Measurements from ENCODE around the gene CALHM1. TPM values are rescaled to one million over a fixed set of nuclear protein-coding genes. Genes with fewer than 3 reads are reported as not detected.

Gene CALHM1
- total and polyA plus RNA-seq, 4 donors, result not detected

DNA sequence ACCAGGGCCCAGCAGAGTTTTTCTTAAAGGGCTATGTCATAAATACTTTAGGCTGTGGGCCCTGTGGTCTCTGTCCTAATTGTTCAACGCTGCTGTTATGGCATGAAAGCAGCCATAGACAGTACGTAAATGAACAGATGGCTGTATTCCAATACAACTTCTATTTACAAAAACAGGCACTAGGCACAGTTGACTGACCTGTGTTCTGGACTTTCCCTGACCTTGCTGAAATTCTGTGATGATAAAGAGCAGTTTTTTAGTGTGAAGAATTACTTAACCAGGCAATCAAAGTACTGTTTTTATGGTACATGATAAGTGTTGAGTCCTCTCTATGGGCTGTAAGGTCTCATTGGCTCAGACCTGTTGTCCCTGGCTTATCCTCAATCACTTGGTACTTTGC is 45.1 kb downstream of the CALHM1 start:
- ATAC-seq (ENCODE audit: insufficient read depth, low FRiP score) (no peak), DNase-seq (no peak)
- Histone ChIP-seq H3K4me1 (ENCODE audit: control insufficient read depth in 5 of 5, insufficient read depth in 5 of 5, low read length in 5 of 5) (no peaks in the 10 kb centered on the region), H3K4me3 (no peak overlapping the region), H3K9ac (ENCODE audit: insufficient read depth in 1 of 2, low read length in 2 of 2) (no peak overlapping the region), H3K9me3 (ENCODE audit: control insufficient read depth in 4 of 4, insufficient read depth in 3 of 4, low read length in 3 of 4) (no peaks in the 10 kb centered on the region), H3K36me3 (ENCODE audit: control insufficient read depth in 4 of 4, insufficient read depth in 4 of 4, low read length in 4 of 4) (peaks cover 39 to 59% (median 47%) of the 10 kb centered on the region in 4 donors), H3K27me3 (ENCODE audit: control insufficient read depth in 3 of 3, insufficient read depth in 3 of 3, low read length in 2 of 3) (no peaks in the 10 kb centered on the region), H3K27ac (ENCODE audit: low read depth in 1 of 2, low read length in 1 of 2) (no peak overlapping the region)
- WGBS, 2 donors, result 92 to 94% methylated on average over 2 of the region's 2 CpGs
- TF ChIP-seq, protein P1, sequence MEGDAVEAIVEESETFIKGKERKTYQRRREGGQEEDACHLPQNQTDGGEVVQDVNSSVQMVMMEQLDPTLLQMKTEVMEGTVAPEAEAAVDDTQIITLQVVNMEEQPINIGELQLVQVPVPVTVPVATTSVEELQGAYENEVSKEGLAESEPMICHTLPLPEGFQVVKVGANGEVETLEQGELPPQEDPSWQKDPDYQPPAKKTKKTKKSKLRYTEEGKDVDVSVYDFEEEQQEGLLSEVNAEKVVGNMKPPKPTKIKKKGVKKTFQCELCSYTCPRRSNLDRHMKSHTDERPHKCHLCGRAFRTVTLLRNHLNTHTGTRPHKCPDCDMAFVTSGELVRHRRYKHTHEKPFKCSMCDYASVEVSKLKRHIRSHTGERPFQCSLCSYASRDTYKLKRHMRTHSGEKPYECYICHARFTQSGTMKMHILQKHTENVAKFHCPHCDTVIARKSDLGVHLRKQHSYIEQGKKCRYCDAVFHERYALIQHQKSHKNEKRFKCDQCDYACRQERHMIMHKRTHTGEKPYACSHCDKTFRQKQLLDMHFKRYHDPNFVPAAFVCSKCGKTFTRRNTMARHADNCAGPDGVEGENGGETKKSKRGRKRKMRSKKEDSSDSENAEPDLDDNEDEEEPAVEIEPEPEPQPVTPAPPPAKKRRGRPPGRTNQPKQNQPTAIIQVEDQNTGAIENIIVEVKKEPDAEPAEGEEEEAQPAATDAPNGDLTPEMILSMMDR (IDR thresholded peaks at IDR 0.05; ENCODE audit: control extremely low read depth, extremely low read depth), result no peak

Other genes with a start within 250 kb of the CALHM1 start
- not detected for gene RPEL1, start 213.0 kb downstream of the CALHM1 start, total RNA-seq
- not detected for gene RPEL1, start 213.0 kb downstream of the CALHM1 start, polyA plus RNA-seq
- gene INA, start 181.8 kb downstream of the CALHM1 start, total RNA-seq, result under 1 TPM; 0.15 to 0.31 TPM
- under 1 TPM; 0.04 to 0.07 TPM for gene INA, start 181.8 kb downstream of the CALHM1 start, polyA plus RNA-seq
- gene PCGF6, start 107.8 kb downstream of the CALHM1 start, total RNA-seq, result 1 to 10 TPM; 5.8 to 7.7 TPM
- 1 to 10 TPM; 5.2 to 7.3 TPM for gene PCGF6, start 107.8 kb downstream of the CALHM1 start, polyA plus RNA-seq
- 1 to 10 TPM; 3.0 to 5.4 TPM for gene TAF5, start 90.9 kb downstream of the CALHM1 start, total RNA-seq
- 1 to 10 TPM; 2.0 to 2.3 TPM for gene TAF5, start 90.9 kb downstream of the CALHM1 start, polyA plus RNA-seq
- gene ATP5MK, start 62.4 kb downstream of the CALHM1 start, total RNA-seq, result 100 to 1,000 TPM in 1 of 2 donors, 10 to 100 TPM in 1; 38.6 to 212 TPM
- gene ATP5MK, start 62.4 kb downstream of the CALHM1 start, polyA plus RNA-seq, result 1,000 to 10,000 TPM in 1 of 2 donors, 100 to 1,000 TPM in 1; 403 to 1,220 TPM
- 10 to 100 TPM; 23.2 to 30.1 TPM for gene PDCD11, start 62.3 kb downstream of the CALHM1 start, total RNA-seq
- gene PDCD11, start 62.3 kb downstream of the CALHM1 start, polyA plus RNA-seq, result 10 to 100 TPM; 15.2 to 17.3 TPM
- gene CALHM2, start 6.5 kb downstream of the CALHM1 start, total RNA-seq, result 10 to 100 TPM; 11.7 to 43.2 TPM
- gene CALHM2, start 6.5 kb downstream of the CALHM1 start, polyA plus RNA-seq, result 10 to 100 TPM; 17.0 to 32.9 TPM
- under 1 TPM in 1 of 2 donors, not detected in 1; 0.15 TPM for gene CALHM3, start 20.3 kb upstream of the CALHM1 start, total RNA-seq
- gene CALHM3, start 20.3 kb upstream of the CALHM1 start, polyA plus RNA-seq, result under 1 TPM in 1 of 2 donors, not detected in 1; 0.02 TPM
- under 1 TPM; 0.14 to 0.80 TPM for gene NEURL1, start 34.8 kb upstream of the CALHM1 start, total RNA-seq
- gene NEURL1, start 34.8 kb upstream of the CALHM1 start, polyA plus RNA-seq, result 1 to 10 TPM in 1 of 2 donors, under 1 TPM in 1; 0.69 to 2.0 TPM

All from lung (tissue), 12 donors.